Central memory CD8-positive, alpha-beta T cell (primary cell): ENCODE data around the gene CASP4.
A peak's percentile ranks its signal among the peaks of the same experiment; 100 is the strongest.

ENCODE experiments used
- ATAC-seq: fragments of 150-1000 bp; cut with Tn5 transposase; replicated peaks from 2 replicates; pipeline ENCODE4 v1.10.0; 2022; ENCODE audit warnings: mild to moderate bottlenecking, moderate FRiP score, moderate number of reproducible peaks; ENCODE audit not compliant: poor library complexity, severe bottlenecking; ENCODE audit errors: extremely low read depth
- DNase-seq, 2 donors: peaks; one replicate each; pipeline ENCODE4 v3.0.0; 2021; ENCODE audit warnings: low spot score in 2 of 2
- H3K27ac Mint-ChIP-seq: one replicate; pipeline ENCODE4 v1.8.0; 2022; ENCODE audit warnings: low read depth, mild to moderate bottlenecking, moderate library complexity, mixed read lengths
- H3K27me3 Mint-ChIP-seq: one replicate; pipeline ENCODE4 v1.8.0; 2022; ENCODE audit warnings: mixed read lengths
- H3K36me3 Mint-ChIP-seq: one replicate; pipeline ENCODE4 v1.8.0; 2022; ENCODE audit warnings: mild to moderate bottlenecking, moderate library complexity, mixed read lengths; ENCODE audit not compliant: insufficient read depth
- H3K4me1 Mint-ChIP-seq: one replicate; pipeline ENCODE4 v1.8.0; 2022; ENCODE audit warnings: mixed read lengths
- H3K4me3 Mint-ChIP-seq: one replicate; pipeline ENCODE4 v1.8.0; 2022; ENCODE audit warnings: mild to moderate bottlenecking, moderate library complexity, mixed read lengths
- H3K9me3 Mint-ChIP-seq: one replicate; pipeline ENCODE4 v1.8.0; 2022; ENCODE audit warnings: mixed read lengths

CASP4 gene

DNA sequence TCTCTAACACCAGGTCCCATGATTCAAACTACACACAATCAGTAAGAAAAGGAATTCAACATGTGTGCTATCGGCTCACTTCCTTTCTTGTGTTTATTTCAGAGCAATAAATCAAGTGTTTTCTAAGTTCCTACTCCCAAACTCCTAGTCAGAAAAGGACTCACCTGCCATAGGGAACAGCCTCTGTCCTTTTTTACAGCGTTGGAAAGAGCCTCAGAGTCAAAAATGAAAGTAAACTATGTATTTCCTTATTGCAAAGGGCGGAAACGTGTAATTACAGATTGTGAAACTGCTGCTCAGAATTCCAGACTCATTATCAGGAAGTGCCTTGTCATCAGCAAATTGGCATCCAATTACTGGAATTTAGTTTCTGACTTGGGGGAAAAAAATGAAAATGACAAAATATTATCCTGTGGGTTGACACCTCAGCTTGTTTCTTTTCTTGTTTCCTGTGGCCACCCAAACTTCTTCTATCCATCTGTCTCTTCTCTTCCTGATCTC, at the start of gene CASP4:
CASP4 (minus strand) TSS at position 220 of the 501 bp plus-strand sequence; CDS start at position 171, 49 bp downstream.
- peak within 1 kb of the TSS; percentile 89 for H3K4me3 Mint-ChIP-seq
- peaks cover 42% of the 10 kb centered on the region for H3K4me1 Mint-ChIP-seq
- peaks cover 7% of the 10 kb centered on the region for H3K36me3 Mint-ChIP-seq

GRCh38 chr11:105007463-105007862, 39.1 kb upstream of the CASP4 start:
- Mint-ChIP-seq H3K36me3 (no peaks in the 10 kb centered on the region), H3K27me3 (no peaks in the 10 kb centered on the region), H3K4me1 (no peaks in the 10 kb centered on the region), H3K27ac (no peak overlapping the region), H3K4me3 (no peak overlapping the region), H3K9me3 (no peaks in the 10 kb centered on the region)
- ATAC-seq = no peak
- no peak for DNase-seq

More for the DNA sequence above, at the start of gene CASP4:
- Mint-ChIP-seq H3K27ac (peak within 1 kb of the TSS; percentile 93), H3K9me3 (peaks cover 7% of the 10 kb centered on the region), H3K27me3 (no peaks in the 10 kb centered on the region)
- no peak for DNase-seq
- ATAC-seq = peak; percentile 84

- Mint-ChIP-seq H3K9me3 (no peaks in the 10 kb centered on the region), H3K4me1 (peaks cover 8% of the 10 kb centered on the region), H3K27ac (no peak overlapping the region), H3K4me3 (no peak overlapping the region), H3K27me3 (no peaks in the 10 kb centered on the region), H3K36me3 (no peaks in the 10 kb centered on the region)
- ATAC-seq (no peak), DNase-seq (no peak)
These were observed 37.1 kb upstream of the CASP4 start for GRCh38 chr11:105005451-105005845.

DNA sequence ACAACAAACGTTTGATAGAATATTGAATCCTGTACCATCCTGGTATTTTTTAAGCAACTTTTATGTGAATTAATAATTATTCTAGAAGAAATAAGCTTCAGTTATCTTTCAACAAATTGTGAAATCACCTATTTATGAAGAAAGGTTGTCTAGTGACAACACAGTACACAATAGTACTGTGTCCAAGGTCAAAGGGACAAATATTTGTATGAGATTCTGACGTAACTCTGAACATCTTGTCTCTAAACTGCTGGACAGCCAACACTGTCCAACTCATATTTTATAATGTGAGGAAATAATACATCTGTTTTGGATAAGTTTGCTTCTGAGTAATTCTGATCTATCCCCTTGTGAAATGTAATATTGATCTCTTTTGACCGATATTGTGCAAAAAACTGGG, 35.6 kb upstream of the CASP4 start:
- no peak for ATAC-seq
- H3K27me3 Mint-ChIP-seq = no peaks in the 10 kb centered on the region
- no peak for DNase-seq
- H3K4me3 Mint-ChIP-seq = no peak overlapping the region
- H3K27ac Mint-ChIP-seq = no peak overlapping the region
- H3K9me3 Mint-ChIP-seq = no peaks in the 10 kb centered on the region
- peaks cover 9% of the 10 kb centered on the region for H3K4me1 Mint-ChIP-seq
- H3K36me3 Mint-ChIP-seq = no peaks in the 10 kb centered on the region

DNA sequence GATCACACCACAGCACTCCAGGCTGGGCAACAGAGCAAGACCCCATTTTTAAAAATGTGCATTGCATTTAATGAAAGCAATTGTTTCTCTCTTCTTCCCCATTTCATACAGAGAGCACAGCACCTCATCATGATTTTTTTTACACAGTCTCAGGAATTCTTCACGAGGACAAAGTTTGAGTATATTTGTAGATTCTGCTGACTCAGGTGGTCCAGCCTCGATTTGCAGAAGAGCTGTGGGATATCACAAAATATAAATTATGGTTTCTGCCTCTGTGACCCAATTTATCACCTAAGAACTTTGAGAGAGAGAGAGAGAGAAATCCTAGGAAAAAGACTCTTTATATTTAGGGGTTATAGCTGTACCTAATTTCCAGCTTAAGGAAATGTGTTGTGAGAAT, 34.8 kb upstream of the CASP4 start:
- H3K4me1 Mint-ChIP-seq = peaks cover 9% of the 10 kb centered on the region
- DNase-seq = no peak
- no peak overlapping the region for H3K4me3 Mint-ChIP-seq
- no peak for ATAC-seq
- H3K9me3 Mint-ChIP-seq = no peaks in the 10 kb centered on the region
- H3K27me3 Mint-ChIP-seq = no peaks in the 10 kb centered on the region
- H3K36me3 Mint-ChIP-seq = no peaks in the 10 kb centered on the region
- no peak overlapping the region for H3K27ac Mint-ChIP-seq

DNA sequence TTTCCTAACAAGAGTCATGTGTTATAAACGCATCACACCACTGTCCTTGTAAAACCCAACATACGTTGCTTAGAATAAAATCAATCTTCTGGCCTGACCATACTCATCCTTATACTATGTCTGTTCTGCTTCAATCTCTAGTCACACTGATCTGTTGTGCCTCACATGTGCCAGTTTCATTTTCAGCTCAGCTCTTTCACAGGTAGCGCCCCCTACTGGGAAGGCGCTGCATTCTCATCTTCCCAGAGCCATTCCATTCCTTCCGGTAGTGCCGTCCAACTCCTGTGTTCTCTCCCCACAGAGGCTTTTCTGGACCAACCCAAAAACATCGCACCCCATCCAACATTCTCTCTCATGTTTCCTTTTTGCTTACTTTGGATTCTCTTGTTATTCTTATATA, 32.4 kb upstream of the CASP4 start:
- Mint-ChIP-seq H3K27me3 (no peaks in the 10 kb centered on the region), H3K36me3 (no peaks in the 10 kb centered on the region), H3K4me1 (peaks cover 9% of the 10 kb centered on the region), H3K4me3 (no peak overlapping the region), H3K9me3 (no peaks in the 10 kb centered on the region), H3K27ac (no peak overlapping the region)
- DNase-seq (peak; percentile 39 to 41), ATAC-seq (peak; percentile 84)

GRCh38 chr11:105000167-105000566, 31.8 kb upstream of the CASP4 start:
- peak; percentile 31 for ATAC-seq
- no peak overlapping the region for H3K4me3 Mint-ChIP-seq
- H3K36me3 Mint-ChIP-seq = no peaks in the 10 kb centered on the region
- H3K9me3 Mint-ChIP-seq = no peaks in the 10 kb centered on the region
- H3K27ac Mint-ChIP-seq = no peak overlapping the region
- no peak for DNase-seq
- H3K4me1 Mint-ChIP-seq = peaks cover 9% of the 10 kb centered on the region
- H3K27me3 Mint-ChIP-seq = no peaks in the 10 kb centered on the region

GRCh38 chr11:104999721-105000120, 31.3 kb upstream of the CASP4 start:
- Mint-ChIP-seq H3K4me3 (no peak overlapping the region), H3K4me1 (peaks cover 14% of the 10 kb centered on the region), H3K9me3 (no peaks in the 10 kb centered on the region), H3K36me3 (no peaks in the 10 kb centered on the region), H3K27me3 (no peaks in the 10 kb centered on the region), H3K27ac (no peak overlapping the region)
- DNase-seq = no peak
- no peak for ATAC-seq

DNA sequence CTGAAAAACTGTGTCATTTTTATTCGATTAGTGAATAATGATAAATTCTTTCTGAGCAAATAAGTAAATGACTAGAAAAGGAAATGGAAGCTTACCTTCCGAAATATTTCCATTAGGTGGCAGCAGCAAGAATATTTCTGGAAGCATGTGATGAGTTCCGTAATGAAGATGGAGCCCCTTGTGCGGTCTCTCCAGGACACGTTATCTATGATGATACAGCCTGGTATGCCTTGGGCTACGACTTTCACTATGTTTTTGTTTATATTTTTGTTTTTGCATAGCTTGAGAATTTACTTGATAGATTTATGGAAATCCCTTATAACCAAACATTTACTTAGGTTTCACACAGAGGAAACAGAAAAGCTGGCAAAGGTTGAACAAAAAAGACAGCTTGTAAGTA, 28.9 kb upstream of the CASP4 start:
- Mint-ChIP-seq H3K36me3 (no peaks in the 10 kb centered on the region), H3K27ac (no peak overlapping the region), H3K4me3 (no peak overlapping the region), H3K27me3 (no peaks in the 10 kb centered on the region), H3K9me3 (no peaks in the 10 kb centered on the region), H3K4me1 (peaks cover 17% of the 10 kb centered on the region)
- DNase-seq (no peak), ATAC-seq (no peak)

DNA sequence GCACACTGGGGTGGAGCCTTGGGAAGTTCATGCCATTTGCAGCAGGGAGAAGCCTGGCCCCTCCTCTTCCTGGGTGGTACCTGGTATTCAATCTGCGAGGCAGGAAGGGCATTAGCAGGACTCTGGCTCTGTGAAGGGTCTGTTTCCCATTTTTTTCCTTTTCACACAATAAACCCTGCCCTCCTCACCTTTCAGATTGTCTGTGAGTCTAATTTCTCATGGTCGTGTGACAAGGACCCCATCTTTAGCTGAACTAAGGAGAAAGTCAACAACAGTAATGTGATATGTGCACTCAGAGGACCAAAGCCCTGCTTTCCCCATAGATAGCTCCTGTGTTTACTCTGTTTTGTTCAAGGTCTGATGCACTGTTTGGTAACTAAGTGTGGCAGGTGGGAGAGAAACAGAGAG, 26.6 kb upstream of the CASP4 start:
- Mint-ChIP-seq H3K36me3 (no peaks in the 10 kb centered on the region), H3K4me3 (no peak overlapping the region), H3K27ac (no peak overlapping the region), H3K9me3 (no peaks in the 10 kb centered on the region), H3K27me3 (no peaks in the 10 kb centered on the region), H3K4me1 (peaks cover 8% of the 10 kb centered on the region)
- ATAC-seq (no peak), DNase-seq (no peak)

DNA sequence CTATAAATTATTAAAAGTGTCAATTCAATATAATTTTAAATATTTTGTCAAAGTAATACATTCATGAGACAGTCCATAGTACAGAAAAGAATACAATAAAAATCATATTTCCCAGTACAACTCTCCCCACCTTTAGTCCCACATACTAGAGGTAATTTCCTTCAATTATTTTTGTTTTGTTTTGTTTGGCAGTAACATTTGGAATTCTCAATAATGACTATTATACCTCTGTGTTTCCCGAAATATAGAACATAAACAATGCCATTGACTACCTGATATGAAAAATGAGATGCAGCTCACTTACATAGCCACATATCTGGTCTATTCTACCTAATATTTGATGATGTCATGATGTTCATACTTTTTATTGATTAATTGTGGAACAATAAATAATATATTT, 24.4 kb upstream of the CASP4 start:
- DNase-seq = no peak
- no peak for ATAC-seq
- no peaks in the 10 kb centered on the region for H3K9me3 Mint-ChIP-seq
- no peaks in the 10 kb centered on the region for H3K36me3 Mint-ChIP-seq
- no peak overlapping the region for H3K4me3 Mint-ChIP-seq
- peaks cover 8% of the 10 kb centered on the region for H3K4me1 Mint-ChIP-seq
- no peaks in the 10 kb centered on the region for H3K27me3 Mint-ChIP-seq
- H3K27ac Mint-ChIP-seq = no peak overlapping the region

DNA sequence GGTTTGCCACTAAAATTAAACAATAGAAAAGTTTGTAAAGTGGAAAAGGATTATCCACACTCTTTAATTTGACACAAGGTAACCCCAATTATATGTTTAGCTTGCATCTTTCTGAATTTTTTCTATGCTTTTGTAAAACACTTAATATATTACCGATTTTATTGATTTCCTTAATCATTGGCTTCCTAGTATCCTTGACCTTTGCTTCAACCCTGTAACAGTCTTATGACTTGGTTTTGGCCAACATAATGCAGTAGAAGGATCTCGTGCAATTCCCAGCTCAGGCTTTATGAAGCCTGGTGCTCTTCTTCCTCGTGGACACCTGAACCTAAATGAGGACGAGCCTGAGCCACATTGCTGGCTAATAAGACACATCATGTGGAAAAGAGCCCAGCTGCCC, 23.6 kb upstream of the CASP4 start:
- DNase-seq (no peak), ATAC-seq (no peak)
- H3K27ac Mint-ChIP-seq = no peak overlapping the region
- H3K27me3 Mint-ChIP-seq = no peaks in the 10 kb centered on the region
- H3K4me1 Mint-ChIP-seq = peaks cover 8% of the 10 kb centered on the region
- no peak overlapping the region for H3K4me3 Mint-ChIP-seq
- no peaks in the 10 kb centered on the region for H3K9me3 Mint-ChIP-seq
- no peaks in the 10 kb centered on the region for H3K36me3 Mint-ChIP-seq

DNA sequence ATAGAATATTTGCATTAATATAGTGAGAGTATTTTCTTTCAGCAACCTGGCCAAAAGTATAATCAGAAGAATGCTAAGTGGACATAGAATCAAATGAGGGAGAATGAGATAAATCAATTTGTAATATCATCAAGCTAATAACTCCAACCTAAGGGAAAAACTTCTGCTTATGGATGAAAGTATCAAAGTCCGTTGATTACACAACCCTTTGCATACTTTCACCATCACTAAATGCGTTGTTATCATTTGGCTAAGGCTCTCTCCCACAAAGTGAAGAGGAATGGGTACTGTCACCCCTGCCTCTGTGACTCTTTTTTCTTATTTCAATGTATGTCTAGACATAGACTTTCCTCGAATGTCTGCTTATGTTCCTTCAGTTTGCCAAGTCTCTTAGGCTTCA, 16.4 kb upstream of the CASP4 start:
- Mint-ChIP-seq H3K4me3 (no peak overlapping the region), H3K4me1 (no peaks in the 10 kb centered on the region), H3K9me3 (no peaks in the 10 kb centered on the region), H3K27me3 (no peaks in the 10 kb centered on the region), H3K27ac (no peak overlapping the region), H3K36me3 (no peaks in the 10 kb centered on the region)
- ATAC-seq = no peak
- no peak for DNase-seq

DNA sequence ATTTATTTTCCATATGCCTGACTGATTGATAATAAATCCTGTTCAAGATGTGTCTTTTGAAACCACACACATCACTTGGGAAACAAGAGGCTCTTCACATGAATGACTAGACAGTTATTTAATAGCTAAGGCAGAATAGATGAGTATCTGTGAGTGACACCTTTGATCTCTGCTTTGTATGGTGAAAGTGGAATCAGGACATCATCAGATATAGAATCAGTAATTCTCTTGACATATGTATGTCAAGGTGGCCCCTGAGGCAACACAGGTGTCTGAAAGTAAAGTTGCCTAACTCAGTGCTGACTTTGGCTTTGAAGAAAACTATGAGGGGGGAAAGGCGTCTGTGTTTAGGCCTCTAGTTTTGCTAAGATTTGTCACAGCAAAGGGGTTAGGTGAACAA, 11.5 kb upstream of the CASP4 start:
- no peak for ATAC-seq
- Mint-ChIP-seq H3K27ac (no peak overlapping the region), H3K4me1 (no peaks in the 10 kb centered on the region), H3K9me3 (no peaks in the 10 kb centered on the region), H3K4me3 (no peak overlapping the region), H3K27me3 (no peaks in the 10 kb centered on the region), H3K36me3 (no peaks in the 10 kb centered on the region)
- DNase-seq = no peak
